Activated B cell treated with CpG ODN at 0.5 μM for 24 hours (primary cell): Measurements from ENCODE around the gene MZB1. TPM values are rescaled to one million over a fixed set of nuclear protein-coding genes. Genes with fewer than 3 reads are reported as not detected.
"Not testable (repeated sequence)": the region's sequence is repeated elsewhere in the genome, so short reads cannot be mapped to it uniquely, and the experiment has no call there.

ENCODE experiments used
- ATAC-seq: fragments of 200-7000 bp; cut with Tn5 transposase; one replicate; pipeline ENCODE4 v1.10.0; 2021; ENCODE audit warnings: low read depth, mild to moderate bottlenecking, moderate library complexity
- CTCF ChIA-PET: fragments of 350-600 bp; sonication (Branson Sonifier 250); formaldehyde crosslinking; loops from one replicate; lab custom pipeline; 2021; ENCODE audit warnings: antibody characterized with exemption; lab: Charles Lee
- POLR2A ChIA-PET: fragments of 350-600 bp; sonication (Branson Sonifier 250); formaldehyde crosslinking; loops from one replicate; lab custom pipeline; 2021; ENCODE audit warnings: antibody characterized with exemption; lab: Charles Lee
- DNase-seq: peaks from one replicate; pipeline ENCODE4 v3.0.0; 2022
- H3K27ac Mint-ChIP-seq: one replicate; pipeline ENCODE4 v1.8.0; 2020; ENCODE audit warnings: mixed read lengths
- H3K27me3 Mint-ChIP-seq: one replicate; pipeline ENCODE4 v1.8.0; 2021; ENCODE audit warnings: mixed read lengths
- H3K36me3 Mint-ChIP-seq: one replicate; pipeline ENCODE4 v1.8.0; 2021; ENCODE audit warnings: low read depth, mixed read lengths
- H3K4me1 Mint-ChIP-seq: one replicate; pipeline ENCODE4 v1.8.0; 2021; ENCODE audit warnings: mixed read lengths
- H3K4me3 Mint-ChIP-seq: one replicate; pipeline ENCODE4 v1.8.0; 2020; ENCODE audit warnings: mild to moderate bottlenecking, mixed read lengths
- H3K9me3 Mint-ChIP-seq: one replicate; pipeline ENCODE4 v1.8.0; 2020; ENCODE audit warnings: mixed read lengths
- intact Hi-C: fragments of 100-400 bp; cut with micrococcal nuclease; formaldehyde crosslinking; loops from one replicate; pipeline ENCODE4 v1.15.1; 2024
- total RNA-seq: library from RNA; stranded (reverse); gene quantifications from 2 replicates; pipeline ENCODE4 v1.2.3, GENCODE V29; 2022
- TF ChIP-seq, protein P1 (sequence below): fragments of 200-600 bp; IDR thresholded peaks from one replicate; pipeline ENCODE4 v1.8.0; 2022; ENCODE audit warnings: antibody characterized with exemption, mild to moderate bottlenecking

MZB1 gene
- total RNA-seq, 1 donor from 2014 or later = 47.1 TPM

DNA sequence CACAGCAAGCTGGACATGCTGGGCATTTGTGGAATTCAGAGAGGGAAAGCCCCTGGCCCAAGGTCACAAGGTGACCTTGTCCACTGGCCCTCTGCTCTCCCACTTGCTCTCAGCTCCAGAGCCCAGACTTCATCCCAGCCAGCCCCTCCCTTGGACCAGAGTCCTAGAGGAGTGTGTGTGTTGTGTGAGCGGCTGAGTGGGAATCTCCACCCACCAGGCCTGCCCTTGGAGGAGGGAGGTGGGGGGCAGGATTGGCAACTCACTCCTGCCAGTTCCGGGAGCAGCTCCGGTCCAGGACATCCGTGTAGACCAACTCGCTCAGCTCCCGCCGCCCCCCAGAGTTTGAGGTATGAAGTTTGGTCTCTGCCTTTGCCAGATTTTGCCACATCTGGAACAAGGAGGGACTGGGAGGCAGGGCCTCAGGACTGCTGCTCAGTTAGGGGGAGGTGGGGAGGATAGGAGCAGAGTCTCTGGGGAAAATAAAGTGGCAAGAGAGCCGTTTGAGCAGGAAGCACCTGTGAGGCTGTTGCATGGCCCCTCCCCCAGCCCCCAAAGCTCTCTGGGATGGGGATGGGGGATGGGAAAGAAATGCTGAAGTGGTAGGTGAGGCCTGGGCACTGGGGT lies 1.4 kb downstream of the MZB1 start:
- ChIA-PET POLR2A (interaction anchor here (0.6 to 7.5 kb wide), 14 partner anchors 15 to 276 kb away, joined by 3 to 112 read pairs (median 4); partner anchors contain the start of genes MATR3, PAIP2 and SPATA24), CTCF (interaction anchor here (1.1 to 2.4 kb wide), 3 partner anchors 15 to 47 kb away, joined by 3 to 11 read pairs (median 4); partner anchors contain the start of gene PAIP2)
- Mint-ChIP-seq H3K9me3 (no peaks in the 10 kb centered on the region), H3K36me3 (peaks cover 10% of the 10 kb centered on the region), H3K4me3 (peak overlapping the region; percentile 88), H3K27ac (peak overlapping the region; percentile 95), H3K4me1 (peaks cover 85% of the 10 kb centered on the region), H3K27me3 (no peaks in the 10 kb centered on the region)
- intact Hi-C loops = no loop called here
- TF ChIP-seq, protein P1, sequence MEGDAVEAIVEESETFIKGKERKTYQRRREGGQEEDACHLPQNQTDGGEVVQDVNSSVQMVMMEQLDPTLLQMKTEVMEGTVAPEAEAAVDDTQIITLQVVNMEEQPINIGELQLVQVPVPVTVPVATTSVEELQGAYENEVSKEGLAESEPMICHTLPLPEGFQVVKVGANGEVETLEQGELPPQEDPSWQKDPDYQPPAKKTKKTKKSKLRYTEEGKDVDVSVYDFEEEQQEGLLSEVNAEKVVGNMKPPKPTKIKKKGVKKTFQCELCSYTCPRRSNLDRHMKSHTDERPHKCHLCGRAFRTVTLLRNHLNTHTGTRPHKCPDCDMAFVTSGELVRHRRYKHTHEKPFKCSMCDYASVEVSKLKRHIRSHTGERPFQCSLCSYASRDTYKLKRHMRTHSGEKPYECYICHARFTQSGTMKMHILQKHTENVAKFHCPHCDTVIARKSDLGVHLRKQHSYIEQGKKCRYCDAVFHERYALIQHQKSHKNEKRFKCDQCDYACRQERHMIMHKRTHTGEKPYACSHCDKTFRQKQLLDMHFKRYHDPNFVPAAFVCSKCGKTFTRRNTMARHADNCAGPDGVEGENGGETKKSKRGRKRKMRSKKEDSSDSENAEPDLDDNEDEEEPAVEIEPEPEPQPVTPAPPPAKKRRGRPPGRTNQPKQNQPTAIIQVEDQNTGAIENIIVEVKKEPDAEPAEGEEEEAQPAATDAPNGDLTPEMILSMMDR = no peak
- DNase-seq (peak; percentile 54), ATAC-seq (peak; percentile 17)

DNA sequence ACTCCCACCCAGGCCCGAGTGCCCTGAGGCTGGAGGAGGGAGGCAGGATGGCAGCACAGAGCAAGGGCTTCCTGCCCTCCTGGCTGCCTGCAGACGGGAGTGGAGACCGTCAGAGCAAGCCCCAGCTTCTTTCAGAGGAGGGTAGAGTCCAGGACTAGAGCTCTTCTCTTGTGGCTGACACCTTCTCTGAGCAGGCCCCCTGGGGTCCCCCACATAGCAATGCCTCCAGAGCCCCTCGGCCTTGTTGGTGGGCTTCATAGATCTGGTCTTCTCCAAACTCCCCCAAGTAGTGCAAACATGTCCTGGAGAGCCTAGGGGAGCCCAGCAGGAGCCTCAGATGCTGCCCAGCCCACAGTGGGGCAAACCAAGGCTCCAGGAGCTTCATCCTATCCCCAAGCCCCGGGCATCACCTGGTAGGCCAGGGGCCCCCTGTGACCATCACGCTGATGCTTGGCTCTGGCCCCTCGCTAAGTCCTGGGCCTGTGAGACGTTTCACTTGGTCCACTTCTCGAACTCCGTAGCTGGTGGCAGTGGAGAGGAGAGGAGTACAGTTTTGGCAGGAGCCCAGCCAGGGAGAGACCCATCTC lies 2.0 kb downstream of the MZB1 start:
- no peak for DNase-seq
- Mint-ChIP-seq H3K27ac (peak overlapping the region; percentile 95), H3K27me3 (no peaks in the 10 kb centered on the region), H3K9me3 (no peaks in the 10 kb centered on the region), H3K4me3 (peak overlapping the region; percentile 88), H3K4me1 (peaks cover 89% of the 10 kb centered on the region), H3K36me3 (peaks cover 6% of the 10 kb centered on the region)
- ChIA-PET CTCF (interaction anchor here (1.1 to 2.4 kb wide), 3 partner anchors 15 to 46 kb away, joined by 3 to 11 read pairs (median 4); partner anchors contain the start of gene PAIP2), POLR2A (interaction anchor here (0.9 to 7.5 kb wide), 9 partner anchors 41 to 1293 kb away, joined by 3 to 112 read pairs (median 4); partner anchors contain the start of genes MATR3 and PAIP2)
- TF ChIP-seq, protein P1 = no peak
- intact Hi-C loops = loop anchor here (2.0 kb wide), 1 partner anchor 19 kb away; no protein-coding TSS in a partner anchor
- no peak for ATAC-seq

DNA sequence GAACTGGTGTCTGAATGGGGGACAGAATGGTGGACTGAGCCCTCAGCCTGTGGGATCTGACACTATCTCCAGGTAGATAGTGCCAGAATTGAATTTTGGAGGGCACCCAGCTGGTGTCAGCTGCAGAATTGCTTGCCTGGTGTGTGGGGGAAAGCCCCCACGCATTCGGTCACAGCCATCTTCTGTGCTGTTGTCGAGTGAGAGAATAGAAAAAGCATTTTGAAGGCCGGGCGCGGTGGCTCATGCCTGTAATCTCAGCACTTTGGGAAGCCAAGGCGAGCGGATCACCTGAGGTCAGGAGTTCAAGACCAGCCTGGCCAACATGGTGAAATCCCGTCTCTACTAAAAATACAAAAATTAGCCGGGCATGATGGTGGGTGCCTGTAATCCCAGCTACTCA lies 2.8 kb downstream of the MZB1 start:
- H3K27me3 Mint-ChIP-seq, DNase-seq, H3K36me3 Mint-ChIP-seq, ATAC-seq, H3K9me3 Mint-ChIP-seq: not testable (repeated sequence)
- peak overlapping the region; percentile 95 for H3K27ac Mint-ChIP-seq
- intact Hi-C loops = loop anchor here (2.0 kb wide), 1 partner anchor 18 kb away; no protein-coding TSS in a partner anchor
- ChIA-PET POLR2A (interaction anchor here (0.6 to 7.5 kb wide), 4 partner anchors 9 to 1294 kb away, joined by 3 to 112 read pairs (median 3); partner anchors contain the start of genes MATR3 and PAIP2), CTCF (interaction anchor here (1.1 to 2.4 kb wide), 3 partner anchors 16 to 45 kb away, joined by 3 to 11 read pairs (median 4); partner anchors contain the start of gene PAIP2)
- H3K4me1 Mint-ChIP-seq = peaks cover 97% of the 10 kb centered on the region
- peak overlapping the region; percentile 88 for H3K4me3 Mint-ChIP-seq

DNA sequence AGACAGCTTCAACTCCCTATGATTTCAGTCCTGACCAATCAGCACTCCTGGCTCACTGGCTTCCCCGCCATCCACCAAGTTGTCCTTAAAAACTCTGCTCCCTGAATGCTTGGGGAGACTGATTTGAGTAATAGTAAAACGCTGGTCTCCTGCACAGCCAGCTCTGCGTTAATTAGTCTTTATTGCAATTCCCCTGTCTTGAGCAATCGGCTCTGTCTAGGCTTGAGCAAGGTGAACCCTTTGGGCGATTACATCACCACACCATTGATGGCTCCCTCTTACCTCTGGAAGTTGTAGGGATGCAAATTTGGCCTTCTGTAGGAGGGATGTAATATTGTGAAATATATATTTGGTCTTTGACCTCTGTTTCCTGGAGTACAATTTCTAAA lies 3.7 kb downstream of the MZB1 start:
- Mint-ChIP-seq H3K27ac (peak overlapping the region; percentile 95), H3K4me1 (peaks cover 90% of the 10 kb centered on the region), H3K27me3 (no peaks in the 10 kb centered on the region), H3K9me3 (no peaks in the 10 kb centered on the region), H3K36me3 (peaks cover 5% of the 10 kb centered on the region), H3K4me3 (no peak overlapping the region)
- no peak for ATAC-seq
- ChIA-PET POLR2A (interaction anchor here (0.6 to 1.1 kb wide), 3 partner anchors 8 to 92 kb away, joined by 3 read pairs; partner anchors contain the start of genes MATR3 and SPATA24), CTCF (interaction anchor here (2.4 kb wide), 1 partner anchor 44 kb away, joined by 11 read pairs; the partner anchor contains the start of gene PAIP2)
- no peak for DNase-seq
- TF ChIP-seq, protein P1 = no peak
- intact Hi-C loops = loop anchor here (2.0 kb wide), 1 partner anchor 17 kb away; no protein-coding TSS in a partner anchor
